Endodermal cell (in vitro differentiated cells): ENCODE results near the gene IL13RA1. TPM values are rescaled to one million over a fixed set of nuclear protein-coding genes. Genes with fewer than 3 reads are reported as not detected.

Experiments
- DNase-seq: peaks from one replicate; pipeline ENCODE4 v3.0.0-alpha.2; 2017
- H3K27ac ChIP-seq: 2 replicates; pipeline ENCODE4 v1.5.1; 2013; ENCODE audit warnings: mild to moderate bottlenecking, low read depth, low read length, moderate library complexity
- H3K27me3 ChIP-seq: 2 replicates; pipeline ENCODE4 v1.6.1; 2013; ENCODE audit warnings: mild to moderate bottlenecking, low read length, moderate library complexity; ENCODE audit not compliant: insufficient read depth, control insufficient read depth, poor library complexity, severe bottlenecking
- H3K36me3 ChIP-seq: 2 replicates; pipeline ENCODE4 v1.7.0; 2013; ENCODE audit warnings: mild to moderate bottlenecking, low read length, moderate library complexity; ENCODE audit not compliant: control insufficient read depth, insufficient read depth
- H3K4me1 ChIP-seq: one replicate; pipeline ENCODE4 v1.7.0; 2013; ENCODE audit warnings: low read length; ENCODE audit not compliant: control insufficient read depth, insufficient read depth
- H3K4me3 ChIP-seq: 2 replicates; pipeline ENCODE4 v1.5.1; 2013; ENCODE audit warnings: mild to moderate bottlenecking, low read length, moderate library complexity
- H3K9ac ChIP-seq: 2 replicates; pipeline ENCODE4 v1.6.1; 2013; ENCODE audit warnings: mild to moderate bottlenecking, low read length, moderate library complexity; ENCODE audit not compliant: poor library complexity, severe bottlenecking; ENCODE audit errors: extremely low read depth
- H3K9me3 ChIP-seq: 2 replicates; pipeline ENCODE4 v1.6.1; 2013; ENCODE audit warnings: mild to moderate bottlenecking, low read length, moderate library complexity; ENCODE audit not compliant: control insufficient read depth
- H3K27ac Mint-ChIP-seq: 2 replicates; pipeline ENCODE4 v1.8.0; 2020; ENCODE audit warnings: mixed read lengths
- H3K27me3 Mint-ChIP-seq: 2 replicates; pipeline ENCODE4 v1.8.0; 2021; ENCODE audit warnings: mild to moderate bottlenecking, mixed read lengths; ENCODE audit not compliant: insufficient read depth
- H3K36me3 Mint-ChIP-seq: 2 replicates; pipeline ENCODE4 v1.8.0; 2020; ENCODE audit warnings: low read depth, mixed read lengths
- H3K4me1 Mint-ChIP-seq: 2 replicates; pipeline ENCODE4 v1.8.0; 2020; ENCODE audit warnings: mixed read lengths
- H3K4me3 Mint-ChIP-seq: 2 replicates; pipeline ENCODE4 v1.8.0; 2020; ENCODE audit warnings: mild to moderate bottlenecking, moderate library complexity, mixed read lengths
- H3K9me3 Mint-ChIP-seq: 2 replicates; pipeline ENCODE4 v1.8.0; 2020; ENCODE audit warnings: mild to moderate bottlenecking, mixed read lengths
- CTCF ChIP-seq: fragments of 200-600 bp; sonication (generic); conservative IDR thresholded peaks from 2 replicates; pipeline ENCODE4 v1.5.0; 2021; ENCODE audit warnings: antibody characterized with exemption, mild to moderate bottlenecking
- WGBS, 2 experiments: methylation state at CpG; one replicate each; pipeline versions ENCODE4 v1.1.5 to v1.1.7; 2013; ENCODE audit warnings: missing lambda C conversion rate in 2 of 2, mixed read lengths in 1 of 2; ENCODE audit not compliant: insufficient coverage in 1 of 2, insufficient read length in 1 of 2; 5-methylcytosine and 5-hydroxymethylcytosine counted together
- total RNA-seq, 2 donors: library from RNA; stranded (reverse); fragmentation: NEBNext Ultra II Directional in 1 of 2; extraction: Animal tissue kit (Norgen Biotek cat#: 25700) in 1 of 2; gene quantifications; 2 replicates in 1 of 2; 3 replicates in 1 of 2; pipeline ENCODE4 v1.2.1, GENCODE V29; 2021

Gene IL13RA1
- total RNA-seq, 2 donors from 2014 or later, result 27.8 to 32.9 TPM

- Mint-ChIP-seq H3K9me3 (peaks cover 52% of the 10 kb centered on the region), H3K36me3 (no peaks in the 10 kb centered on the region), H3K27me3 (peaks cover 2% of the 10 kb centered on the region), H3K4me1 (peaks cover 13% of the 10 kb centered on the region), H3K4me3 (no peak overlapping the region), H3K27ac (no peak overlapping the region)
- H3K4me1 ChIP-seq, result no peaks in the 10 kb centered on the region
- no peak for DNase-seq
- H3K27ac ChIP-seq, result no peak overlapping the region
- H3K36me3 ChIP-seq, result no peaks in the 10 kb centered on the region
- H3K9me3 ChIP-seq, result peaks cover 6% of the 10 kb centered on the region
- no peak for TF ChIP-seq CTCF
- no peak overlapping the region for H3K9ac ChIP-seq
- H3K27me3 ChIP-seq, result no peaks in the 10 kb centered on the region
- WGBS, 2 experiments, result 90 to 94% methylated on average over 2 to 3 of the region's 3 CpGs
- H3K4me3 ChIP-seq, result no peak overlapping the region
These were observed 4.0 kb upstream of the IL13RA1 start for GRCh38 chrX:118723376-118723775.

DNA sequence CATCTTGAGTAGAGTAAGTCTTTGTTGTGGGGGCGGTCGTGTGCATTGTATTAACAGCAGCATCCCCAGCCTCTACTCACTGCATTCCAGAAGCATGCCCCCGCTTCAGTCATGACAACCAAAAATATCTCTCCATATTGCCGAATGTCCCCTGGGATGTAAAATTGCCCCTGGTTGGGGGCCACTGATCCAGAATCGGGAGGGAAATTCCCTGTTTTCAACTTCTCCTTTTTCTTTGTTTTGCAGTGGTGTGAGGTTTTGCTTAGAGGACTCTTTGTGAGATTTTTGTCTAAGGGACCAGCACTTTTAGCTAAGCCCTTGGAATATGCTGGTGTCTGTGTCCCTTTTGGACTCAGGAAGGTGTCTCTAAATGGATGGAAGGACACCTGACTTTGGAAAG, 3.0 kb upstream of the IL13RA1 start:
- H3K36me3 Mint-ChIP-seq, result no peaks in the 10 kb centered on the region
- H3K27me3 Mint-ChIP-seq, result peaks cover 2% of the 10 kb centered on the region
- Histone ChIP-seq H3K4me1 (no peaks in the 10 kb centered on the region), H3K27ac (no peak overlapping the region), H3K9me3 (peaks cover 6% of the 10 kb centered on the region), H3K9ac (no peak overlapping the region), H3K27me3 (no peaks in the 10 kb centered on the region), H3K4me3 (no peak overlapping the region), H3K36me3 (no peaks in the 10 kb centered on the region)
- DNase-seq, result no peak
- peaks cover 23% of the 10 kb centered on the region for H3K4me1 Mint-ChIP-seq
- H3K9me3 Mint-ChIP-seq, result peaks cover 51% of the 10 kb centered on the region
- WGBS, 2 experiments, result 56% methylated on average over 3 of the region's 5 CpGs; no CpG with 5 or more reads in 1 of the 2 experiments
- no peak overlapping the region for H3K4me3 Mint-ChIP-seq
- no peak overlapping the region for H3K27ac Mint-ChIP-seq
- no peak for TF ChIP-seq CTCF

- peaks cover 50% of the 10 kb centered on the region for H3K9me3 Mint-ChIP-seq
- no peaks in the 10 kb centered on the region for H3K4me1 ChIP-seq
- no peak overlapping the region for H3K27ac Mint-ChIP-seq
- H3K27ac ChIP-seq, result no peak overlapping the region
- no peaks in the 10 kb centered on the region for H3K27me3 ChIP-seq
- TF ChIP-seq CTCF, result no peak
- H3K4me1 Mint-ChIP-seq, result peaks cover 25% of the 10 kb centered on the region
- no peak for DNase-seq
- H3K9me3 ChIP-seq, result peaks cover 6% of the 10 kb centered on the region
- H3K4me3 Mint-ChIP-seq, result no peak overlapping the region
- no peak overlapping the region for H3K4me3 ChIP-seq
- no peaks in the 10 kb centered on the region for H3K36me3 ChIP-seq
- WGBS, 2 experiments, result 30 to 74% methylated on average over 2 to 7 of the region's 7 CpGs
- H3K9ac ChIP-seq, result no peak overlapping the region
- no peaks in the 10 kb centered on the region for H3K36me3 Mint-ChIP-seq
- peaks cover 2% of the 10 kb centered on the region for H3K27me3 Mint-ChIP-seq
These were observed 2.6 kb upstream of the IL13RA1 start for GRCh38 chrX:118724775-118725174.
